Lung (tissue), 12 donors: Measurements from ENCODE around the gene MTNR1A. TPM values are rescaled to one million over a fixed set of nuclear protein-coding genes. Genes with fewer than 3 reads are reported as not detected.

Source experiments
- ATAC-seq: fragments of 200-7000 bp; cut with Tn5 transposase; one replicate; pipeline ENCODE4 v1.9.1; 2020; ENCODE audit warnings: moderate number of reproducible peaks; ENCODE audit not compliant: insufficient read depth, low FRiP score
- DNase-seq, 3 donors: peaks; one replicate each; pipeline ENCODE4 v3.0.0-alpha.2; 2013 to 2017
- H3K27ac ChIP-seq, 2 donors: one replicate each; pipeline ENCODE4 v1.5.1; 2013; ENCODE audit warnings: mild to moderate bottlenecking in 2 of 2, moderate library complexity in 2 of 2, control low read depth in 1 of 2, inconsistent platforms in 1 of 2, low read depth in 1 of 2, low read length in 1 of 2
- H3K27me3 ChIP-seq, 3 donors: one replicate each; pipeline ENCODE4 v1.5.1; 2013; ENCODE audit warnings: low read length in 2 of 3; ENCODE audit not compliant: control insufficient read depth in 3 of 3, insufficient read depth in 3 of 3
- H3K36me3 ChIP-seq, 4 donors: one replicate each; pipeline ENCODE4 v1.5.1; 2013; ENCODE audit warnings: low read length in 4 of 4, mild to moderate bottlenecking in 1 of 4, moderate library complexity in 1 of 4; ENCODE audit not compliant: control insufficient read depth in 4 of 4, insufficient read depth in 4 of 4
- H3K4me1 ChIP-seq, 5 donors: one replicate each; pipeline ENCODE4 v1.5.1; 2013; ENCODE audit warnings: low read length in 5 of 5, mild to moderate bottlenecking in 2 of 5, moderate library complexity in 1 of 5; ENCODE audit not compliant: control insufficient read depth in 5 of 5, insufficient read depth in 5 of 5
- H3K4me3 ChIP-seq: one replicate; pipeline ENCODE4 v1.5.1; 2013; ENCODE audit warnings: mild to moderate bottlenecking, control low read depth, moderate library complexity
- H3K9ac ChIP-seq, 2 donors: one replicate each; pipeline ENCODE4 v1.5.1; 2013; ENCODE audit warnings: low read length in 2 of 2, control low read depth in 1 of 2; ENCODE audit not compliant: insufficient read depth in 1 of 2
- H3K9me3 ChIP-seq, 4 donors: one replicate each; pipeline ENCODE4 v1.5.1; 2013; ENCODE audit warnings: low read length in 3 of 4, mild to moderate bottlenecking in 1 of 4, moderate library complexity in 1 of 4; ENCODE audit not compliant: control insufficient read depth in 4 of 4, insufficient read depth in 3 of 4
- WGBS, 2 donors: extraction: QIAGEN DNeasy Blood & Tissue Kit; methylation state at CpG; one replicate each; pipeline ENCODE4 v1.1.7; 2013; 5-methylcytosine and 5-hydroxymethylcytosine counted together
- polyA plus RNA-seq, 2 donors: library from polyadenylated mRNA; stranded (reverse); fragments of 200-250 nt; gene quantifications; one replicate each; pipeline ENCODE4 v1.2.1, GENCODE V29; 2013
- total RNA-seq, 2 donors: library from RNA; depleted of rRNA in 1 of 2; stranded (reverse); fragments of >200 nt in 1 of 2; gene quantifications; one replicate each; pipeline ENCODE4 v1.2.1, GENCODE V29; 2014 to 2021
- TF ChIP-seq, protein P1 (sequence below): IDR thresholded peaks from 2 replicates; pipeline ENCODE4 v1.5.1; 2012; ENCODE audit warnings: mild to moderate bottlenecking; ENCODE audit errors: control extremely low read depth, extremely low read depth
- donor health status: control.
- donor health status: control.
- donor health status: Bipolar disorder and iron deficiency.
- donor health status: healthy.
- donor health status: DM: yes; HTN: yes; CAD: no.

MTNR1A gene
- total and polyA plus RNA-seq, 4 donors: 0.16 to 0.51 TPM; not detected in 2

DNA sequence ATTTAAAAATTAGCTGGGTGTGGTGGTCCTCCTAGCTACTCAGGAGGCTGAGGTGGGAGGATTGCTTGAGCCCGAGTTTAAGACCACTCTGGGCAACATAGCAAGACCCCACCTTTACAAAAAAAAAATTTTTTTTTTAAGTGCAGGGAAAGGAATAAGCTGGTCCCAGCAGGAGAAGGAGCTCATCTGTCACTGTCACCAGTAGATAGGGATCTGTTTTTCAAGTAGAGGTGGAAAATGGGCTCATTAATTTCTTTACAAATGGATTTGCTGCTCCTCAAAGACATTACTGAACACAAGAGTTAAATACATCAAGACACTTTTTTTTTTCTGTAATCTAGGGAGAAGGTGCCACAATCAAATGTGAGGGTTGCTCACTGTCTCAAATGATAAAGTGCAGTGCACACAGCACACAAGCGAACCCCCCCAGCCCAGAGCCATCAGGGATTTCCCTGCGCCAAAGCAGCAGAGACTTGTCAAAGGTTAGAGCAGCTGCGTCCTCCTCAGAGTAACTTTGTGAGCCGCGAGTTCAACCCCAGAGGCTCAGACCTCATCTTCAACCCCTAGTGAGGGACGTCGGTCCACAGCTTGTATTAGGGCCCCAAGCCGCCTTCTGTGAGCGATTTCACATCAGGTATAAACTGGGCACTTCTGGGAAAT is 14.3 kb upstream of the MTNR1A start:
- Histone ChIP-seq H3K4me1 (peaks cover 0 to 11% (median 0%) of the 10 kb centered on the region in 5 donors), H3K9ac (peak overlapping the region in 1 of 2 donors; percentile 50), H3K36me3 (no peaks in the 10 kb centered on the region), H3K4me3 (no peak overlapping the region), H3K27me3 (peaks cover 0 to 2% (median 2%) of the 10 kb centered on the region in 3 donors), H3K9me3 (no peaks in the 10 kb centered on the region), H3K27ac (no peak overlapping the region)
- 52 to 69% methylated on average over 10 of the region's 10 CpGs for WGBS, 2 donors
- DNase-seq: no peak
- TF ChIP-seq, protein P1, sequence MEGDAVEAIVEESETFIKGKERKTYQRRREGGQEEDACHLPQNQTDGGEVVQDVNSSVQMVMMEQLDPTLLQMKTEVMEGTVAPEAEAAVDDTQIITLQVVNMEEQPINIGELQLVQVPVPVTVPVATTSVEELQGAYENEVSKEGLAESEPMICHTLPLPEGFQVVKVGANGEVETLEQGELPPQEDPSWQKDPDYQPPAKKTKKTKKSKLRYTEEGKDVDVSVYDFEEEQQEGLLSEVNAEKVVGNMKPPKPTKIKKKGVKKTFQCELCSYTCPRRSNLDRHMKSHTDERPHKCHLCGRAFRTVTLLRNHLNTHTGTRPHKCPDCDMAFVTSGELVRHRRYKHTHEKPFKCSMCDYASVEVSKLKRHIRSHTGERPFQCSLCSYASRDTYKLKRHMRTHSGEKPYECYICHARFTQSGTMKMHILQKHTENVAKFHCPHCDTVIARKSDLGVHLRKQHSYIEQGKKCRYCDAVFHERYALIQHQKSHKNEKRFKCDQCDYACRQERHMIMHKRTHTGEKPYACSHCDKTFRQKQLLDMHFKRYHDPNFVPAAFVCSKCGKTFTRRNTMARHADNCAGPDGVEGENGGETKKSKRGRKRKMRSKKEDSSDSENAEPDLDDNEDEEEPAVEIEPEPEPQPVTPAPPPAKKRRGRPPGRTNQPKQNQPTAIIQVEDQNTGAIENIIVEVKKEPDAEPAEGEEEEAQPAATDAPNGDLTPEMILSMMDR: no peak
- ATAC-seq: no peak

DNA sequence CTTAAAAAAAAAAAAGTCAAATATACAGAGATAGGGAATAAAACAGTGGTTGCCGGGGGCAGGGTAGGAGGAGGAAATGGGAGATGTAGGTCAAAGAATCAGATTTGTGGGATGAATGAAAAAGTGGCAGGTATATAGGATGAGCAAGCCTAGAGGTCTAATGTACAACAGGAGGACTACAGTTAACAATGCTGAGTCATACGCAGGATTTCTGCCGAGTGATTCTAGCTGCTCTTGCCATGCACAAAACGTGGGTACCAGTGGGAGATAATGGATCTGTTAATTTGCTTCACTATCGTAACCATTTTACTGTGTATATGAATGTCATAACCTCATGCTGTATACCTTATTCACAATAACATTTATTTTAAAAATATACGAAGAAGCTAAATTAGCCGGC is 10.7 kb upstream of the MTNR1A start:
- no peak for ATAC-seq
- TF ChIP-seq, protein P1: no peak

DNA sequence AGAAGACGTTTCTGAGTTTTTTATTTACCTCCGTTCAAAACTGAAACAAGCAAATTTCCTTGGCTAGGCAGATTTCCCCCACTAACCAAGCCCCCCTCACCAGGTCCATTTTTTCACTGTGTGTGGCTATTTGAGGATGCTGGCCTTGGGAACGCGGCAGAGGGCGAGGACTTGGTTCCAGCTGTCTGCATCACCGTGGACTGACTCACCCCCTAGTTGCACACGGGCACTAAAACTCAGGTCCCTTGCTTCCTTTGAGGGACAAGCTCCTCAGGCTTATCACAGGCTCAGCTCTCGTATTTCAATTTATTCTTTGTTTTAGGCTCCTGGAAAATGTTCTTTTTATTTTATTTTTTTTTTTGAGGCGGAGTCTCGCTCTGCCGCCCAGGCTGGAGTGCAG is 8.4 kb upstream of the MTNR1A start:
- H3K36me3 ChIP-seq: no peaks in the 10 kb centered on the region
- TF ChIP-seq, protein P1: no peak
- no peak overlapping the region for H3K27ac ChIP-seq
- no peaks in the 10 kb centered on the region for H3K9me3 ChIP-seq
- no peak overlapping the region for H3K4me3 ChIP-seq
- peaks cover 0 to 2% (median 0%) of the 10 kb centered on the region in 3 donors for H3K27me3 ChIP-seq
- DNase-seq (no peak), ATAC-seq (no peak)
- no peak overlapping the region for H3K9ac ChIP-seq
- WGBS, 2 donors: 78 to 88% methylated on average over 11 of the region's 11 CpGs
- H3K4me1 ChIP-seq: no peaks in the 10 kb centered on the region

More for the DNA sequence above, 10.7 kb upstream of the MTNR1A start:
- WGBS, 2 donors: 82 to 86% methylated on average over 7 of the region's 7 CpGs
- Histone ChIP-seq H3K27ac (no peak overlapping the region), H3K9ac (no peak overlapping the region), H3K4me3 (no peak overlapping the region), H3K9me3 (no peaks in the 10 kb centered on the region), H3K27me3 (peaks cover 0 to 2% (median 2%) of the 10 kb centered on the region in 3 donors), H3K4me1 (peaks cover 0 to 11% (median 0%) of the 10 kb centered on the region in 5 donors), H3K36me3 (no peaks in the 10 kb centered on the region)
- no peak for DNase-seq
